Measurements from ENCODE around the gene LAG3.
A peak's percentile ranks its signal among the peaks of the same experiment; 100 is the strongest.

DNA sequence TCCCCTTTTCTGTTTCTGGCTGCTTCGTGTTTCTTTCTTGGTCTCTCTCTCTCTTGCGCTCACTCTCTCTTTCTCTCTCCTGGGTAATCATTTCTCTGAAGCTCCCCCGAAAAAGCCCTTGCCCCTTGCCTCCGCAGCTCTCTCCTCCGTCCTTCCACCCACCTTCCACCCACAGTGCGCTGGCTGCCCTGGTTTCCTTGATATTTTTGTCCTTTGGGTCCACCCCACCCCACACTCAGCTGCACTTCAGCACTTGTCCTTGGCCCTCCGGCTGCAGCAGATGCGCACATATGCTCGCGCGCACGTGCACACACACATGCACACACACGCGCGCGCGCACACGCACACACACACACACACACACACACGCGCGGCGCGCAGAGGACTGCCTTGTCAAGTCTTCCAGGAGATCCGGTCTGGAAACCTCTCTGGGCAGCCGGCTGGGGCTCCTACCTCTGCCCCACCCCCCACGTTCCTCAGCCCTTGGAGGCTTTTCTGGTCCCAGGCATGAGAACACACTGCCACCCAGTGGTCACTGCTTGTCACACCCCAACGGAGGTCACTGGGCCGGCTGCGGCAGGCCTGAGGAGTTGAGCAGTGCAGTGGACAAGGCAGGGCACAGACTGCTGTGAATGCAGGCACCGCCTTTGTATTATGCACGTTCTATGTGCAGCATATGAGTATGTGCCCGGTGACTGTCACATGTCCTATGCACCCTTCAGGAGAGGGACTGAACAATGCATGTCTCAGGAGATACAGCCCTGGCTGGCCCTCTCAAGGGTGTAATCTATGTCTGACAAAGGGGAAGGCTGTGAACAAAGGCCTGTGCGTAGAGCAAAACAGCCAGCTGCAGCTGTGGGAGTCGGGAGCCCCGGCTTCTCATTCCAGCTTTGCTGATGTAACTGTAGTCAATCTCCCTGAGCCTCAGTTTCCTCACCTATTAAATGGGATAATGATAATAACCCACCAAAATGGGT, 6.5 kb downstream of the LAG3 start:
- TF ChIP-seq, protein P1, sequence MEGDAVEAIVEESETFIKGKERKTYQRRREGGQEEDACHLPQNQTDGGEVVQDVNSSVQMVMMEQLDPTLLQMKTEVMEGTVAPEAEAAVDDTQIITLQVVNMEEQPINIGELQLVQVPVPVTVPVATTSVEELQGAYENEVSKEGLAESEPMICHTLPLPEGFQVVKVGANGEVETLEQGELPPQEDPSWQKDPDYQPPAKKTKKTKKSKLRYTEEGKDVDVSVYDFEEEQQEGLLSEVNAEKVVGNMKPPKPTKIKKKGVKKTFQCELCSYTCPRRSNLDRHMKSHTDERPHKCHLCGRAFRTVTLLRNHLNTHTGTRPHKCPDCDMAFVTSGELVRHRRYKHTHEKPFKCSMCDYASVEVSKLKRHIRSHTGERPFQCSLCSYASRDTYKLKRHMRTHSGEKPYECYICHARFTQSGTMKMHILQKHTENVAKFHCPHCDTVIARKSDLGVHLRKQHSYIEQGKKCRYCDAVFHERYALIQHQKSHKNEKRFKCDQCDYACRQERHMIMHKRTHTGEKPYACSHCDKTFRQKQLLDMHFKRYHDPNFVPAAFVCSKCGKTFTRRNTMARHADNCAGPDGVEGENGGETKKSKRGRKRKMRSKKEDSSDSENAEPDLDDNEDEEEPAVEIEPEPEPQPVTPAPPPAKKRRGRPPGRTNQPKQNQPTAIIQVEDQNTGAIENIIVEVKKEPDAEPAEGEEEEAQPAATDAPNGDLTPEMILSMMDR (IDR thresholded peaks at IDR 0.05 in 8 of 11, conservative IDR thresholded peaks at IDR 0.05 in 3 of 11): peak; percentile 94 to 98 (median 97)
- TF ChIP-seq POLR2A (IDR thresholded peaks at IDR 0.05) (no peak), POLR2AphosphoS5 (IDR thresholded peaks at IDR 0.05) (peak; percentile 78 to 84 (median 80))

All from spleen (tissue), 7 donors.